GM19395 (cell line): Measurements from ENCODE around the gene MBL2.

Source experiments
- ATAC-seq: cut with Tn5 transposase; IDR thresholded peaks from one replicate; pipeline ENCODE4 v1.9.1; 2021; ENCODE audit warnings: mild to moderate bottlenecking, moderate library complexity; ENCODE audit not compliant: unreplicated experiment

Gene MBL2

GRCh38 chr10:52772623-52773022 is at the start of gene MBL2:
TSS of gene MBL2 (minus strand) at chr10:52772784. CDS start at chr10:52771635, 1,149 bp downstream.
- no peak for ATAC-seq

- ATAC-seq = no peak
Observed at GRCh38 chr10:52820309-52820708, 47.7 kb upstream of the MBL2 start.

GRCh38 chr10:52818019-52818418 is 45.4 kb upstream of the MBL2 start:
- ATAC-seq = peak; percentile 95

- ATAC-seq = peak; percentile 39
Observed at GRCh38 chr10:52814506-52814905, 41.9 kb upstream of the MBL2 start.

GRCh38 chr10:52811776-52812175 is 39.2 kb upstream of the MBL2 start:
- ATAC-seq = no peak

GRCh38 chr10:52810761-52811160 is 38.2 kb upstream of the MBL2 start:
- no peak for ATAC-seq

- no peak for ATAC-seq
Observed at GRCh38 chr10:52807803-52808202, 35.2 kb upstream of the MBL2 start.

GRCh38 chr10:52805414-52806285 is 33.1 kb upstream of the MBL2 start:
- no peak for ATAC-seq

- ATAC-seq = no peak
Observed at GRCh38 chr10:52801947-52802346, 29.4 kb upstream of the MBL2 start.

- no peak for ATAC-seq
Observed at GRCh38 chr10:52786098-52786497, 13.5 kb upstream of the MBL2 start.

- ATAC-seq = no peak
Observed at GRCh38 chr10:52785418-52785817, 12.8 kb upstream of the MBL2 start.

- no peak for ATAC-seq
Observed at GRCh38 chr10:52783726-52784125, 11.1 kb upstream of the MBL2 start.

- ATAC-seq = no peak
Observed at GRCh38 chr10:52782554-52782953, 10.0 kb upstream of the MBL2 start.

GRCh38 chr10:52780391-52781155 is 8.0 kb upstream of the MBL2 start:
- ATAC-seq = peak; percentile 33

- peak; percentile 92 for ATAC-seq
Observed at GRCh38 chr10:52779541-52780390, 7.2 kb upstream of the MBL2 start.

- no peak for ATAC-seq
Observed at GRCh38 chr10:52778511-52779392, 6.2 kb upstream of the MBL2 start.

GRCh38 chr10:52777414-52777813 is 4.8 kb upstream of the MBL2 start:
- ATAC-seq = no peak

- no peak for ATAC-seq
Observed at GRCh38 chr10:52776471-52776903, 3.9 kb upstream of the MBL2 start.

- no peak for ATAC-seq
Observed at GRCh38 chr10:52775132-52775647, 2.6 kb upstream of the MBL2 start.

- no peak for ATAC-seq
Observed at GRCh38 chr10:52774600-52775106, 2.1 kb upstream of the MBL2 start.
